ENCODE data around the gene B3GALNT2.

- TF ChIP-seq ZNF274 (IDR thresholded peaks at IDR 0.05; ENCODE audit: low read depth, low read length), result no peak
- TF ChIP-seq YY1 (IDR thresholded peaks at IDR 0.05; ENCODE audit: insufficient read depth, insufficient read length), result no peak
- TF ChIP-seq SUZ12 (IDR thresholded peaks at IDR 0.05; ENCODE audit: extremely low read depth, insufficient read depth, insufficient read length), result no peak
These were observed 12.7 kb upstream of the B3GALNT2 start for GRCh38 chr1:235516862-235517446.

Data from NT2/D1 (cell line).